ENCODE results near the gene ALCAM.

DNA sequence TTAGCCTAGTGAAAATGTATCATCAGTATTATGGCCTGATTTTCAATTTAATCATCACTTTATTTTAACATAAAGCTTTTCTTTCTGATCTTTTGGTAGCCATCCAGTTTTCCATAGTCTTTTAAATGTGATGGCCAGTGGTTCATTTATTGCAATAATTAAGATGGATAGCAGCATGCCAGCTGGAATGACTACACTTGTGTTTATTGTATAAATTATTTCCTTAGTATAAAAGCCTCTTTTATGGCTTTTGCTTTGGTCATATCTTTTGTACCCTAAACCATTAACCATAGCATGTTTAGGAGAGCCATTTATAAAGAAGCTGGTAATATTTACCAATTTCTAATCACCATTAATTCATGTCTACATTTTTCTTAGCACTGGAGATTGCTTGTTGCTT, 31.7 kb downstream of the ALCAM start:
- TF ChIP-seq POLR2AphosphoS5 (IDR thresholded peaks at IDR 0.05; ENCODE audit: low read depth, low read length) = no peak
- TF ChIP-seq CTCF (IDR thresholded peaks at IDR 0.05) = no peak

Data from Panc1 (cell line).